SK-N-SH treated with all-trans-retinoic acid at 6 μM for 48 hours (cell line): ENCODE measurements around the gene IQSEC3.

Source experiments
- ARNTL ChIP-seq: fragments of 450-650 bp; formaldehyde crosslinking; IDR thresholded peaks from 2 replicates; pipeline ENCODE4 v1.5.0; 2020; ENCODE audit warnings: low read depth, mild to moderate bottlenecking, moderate library complexity, borderline replicate concordance
- BACH2 ChIP-seq: fragments of 250-450 bp; sonication (Bioruptor Pico); IDR thresholded peaks from 2 replicates; pipeline ENCODE4 v1.9.0; 2021; ENCODE audit warnings: mild to moderate bottlenecking, borderline replicate concordance
- CREB5 ChIP-seq: fragments of 250-450 bp; sonication (Bioruptor Pico); IDR thresholded peaks from 2 replicates; pipeline ENCODE4 v1.5.1; 2020; ENCODE audit warnings: low read depth, mild to moderate bottlenecking, moderate library complexity
- CSRNP3 ChIP-seq: fragments of 250-450 bp; sonication (Bioruptor Pico); IDR thresholded peaks from 2 replicates; pipeline ENCODE4 v1.5.1; 2021; ENCODE audit warnings: mild to moderate bottlenecking, moderate library complexity
- GLIS3 ChIP-seq: fragments of 250-450 bp; sonication (Bioruptor Pico); IDR thresholded peaks from 2 replicates; pipeline ENCODE4 v1.5.0; 2020; ENCODE audit warnings: mild to moderate bottlenecking, moderate library complexity
- OSR1 ChIP-seq: fragments of 250-450 bp; sonication (Bioruptor Pico); IDR thresholded peaks from 2 replicates; pipeline ENCODE4 v1.8.0; 2022; ENCODE audit warnings: moderate library complexity, mild to moderate bottlenecking, inconsistent platforms
- PATZ1 ChIP-seq: fragments of 250-450 bp; sonication (Bioruptor Pico); IDR thresholded peaks from 2 replicates; pipeline ENCODE4 v1.8.0; 2020; ENCODE audit warnings: mild to moderate bottlenecking, moderate library complexity, borderline replicate concordance
- RARB ChIP-seq: fragments of 250-450 bp; sonication (Bioruptor Pico); IDR thresholded peaks from 2 replicates; pipeline ENCODE4 v1.8.0; 2021; ENCODE audit warnings: mild to moderate bottlenecking, moderate library complexity
- TCF4 ChIP-seq: fragments of 250-450 bp; sonication (Bioruptor Pico); IDR thresholded peaks from 2 replicates; pipeline ENCODE4 v1.8.0; 2021; ENCODE audit warnings: mild to moderate bottlenecking, moderate library complexity, borderline replicate concordance
- TSHZ2 ChIP-seq: fragments of 250-450 bp; sonication (Bioruptor Pico); IDR thresholded peaks from 2 replicates; pipeline ENCODE4 v1.5.0; 2020; ENCODE audit warnings: mild to moderate bottlenecking, moderate library complexity
- ZFP3 ChIP-seq: fragments of 250-450 bp; sonication (Bioruptor Pico); IDR thresholded peaks from 2 replicates; pipeline ENCODE4 v1.5.0; 2020; ENCODE audit warnings: mild to moderate bottlenecking, moderate library complexity
- ZFP30 ChIP-seq: fragments of 450-650 bp; formaldehyde crosslinking; IDR thresholded peaks from 2 replicates; pipeline ENCODE4 v1.5.0; 2022; ENCODE audit warnings: mild to moderate bottlenecking, moderate library complexity
- ZNF565 ChIP-seq: fragments of 450-650 bp; formaldehyde crosslinking; conservative IDR thresholded peaks from 2 replicates; pipeline ENCODE4 v1.5.0; 2020; ENCODE audit warnings: low read depth, mild to moderate bottlenecking, moderate library complexity
- ZNF70 ChIP-seq: fragments of 450-650 bp; formaldehyde crosslinking; IDR thresholded peaks from 2 replicates; pipeline ENCODE4 v1.5.0; 2020; ENCODE audit warnings: mild to moderate bottlenecking, moderate library complexity

GRCh38 chr12:198705-199104 lies 132.1 kb downstream of the IQSEC3 start:
- TF ChIP-seq ZNF70 (CRISPR knock-in tag) (no peak), PATZ1 (no peak), ARNTL (CRISPR knock-in tag) (no peak), OSR1 (CRISPR knock-in tag) (no peak), TCF4 (CRISPR knock-in tag) (no peak), ZFP30 (CRISPR knock-in tag) (no peak), TSHZ2 (CRISPR knock-in tag) (no peak), CREB5 (CRISPR knock-in tag) (no peak), RARB (no peak), CSRNP3 (CRISPR knock-in tag) (no peak), ZFP3 (CRISPR knock-in tag) (no peak), GLIS3 (CRISPR knock-in tag) (no peak), BACH2 (CRISPR knock-in tag) (no peak), ZNF565 (CRISPR knock-in tag) (no peak)
